GM21423 (cell line): ENCODE data around the gene TTLL5.

ENCODE experiments used
- ATAC-seq: cut with Tn5 transposase; IDR thresholded peaks from one replicate; pipeline ENCODE4 v1.9.1; 2021; ENCODE audit warnings: mild to moderate bottlenecking, moderate library complexity; ENCODE audit not compliant: unreplicated experiment

TTLL5 gene

GRCh38 chr14:75660630-75661498 is at the start of gene TTLL5, which contains the start of gene ERG28:
TTLL5 (plus strand) TSS chr14:75661246; CDS start chr14:75663150, 1,904 bp downstream.
ERG28 (minus strand) TSS chr14:75660876; CDS start chr14:75657502, 3,374 bp downstream.
- ATAC-seq: peak; percentile 97

- ATAC-seq: no peak
These were observed 48.9 kb upstream of the TTLL5 start for GRCh38 chr14:75612157-75612556.

GRCh38 chr14:75614179-75614578 is 46.9 kb upstream of the TTLL5 start:
- no peak for ATAC-seq

GRCh38 chr14:75615200-75615599 is 45.8 kb upstream of the TTLL5 start:
- no peak for ATAC-seq

- ATAC-seq: no peak
These were observed 41.5 kb upstream of the TTLL5 start for GRCh38 chr14:75619548-75619947.

- no peak for ATAC-seq
These were observed 36.0 kb upstream of the TTLL5 start for GRCh38 chr14:75625034-75625433.

GRCh38 chr14:75626396-75626795 is 34.6 kb upstream of the TTLL5 start:
- no peak for ATAC-seq

- no peak for ATAC-seq
These were observed 34.2 kb upstream of the TTLL5 start for GRCh38 chr14:75626863-75627262.

- ATAC-seq: no peak
These were observed 33.6 kb upstream of the TTLL5 start for GRCh38 chr14:75627406-75627805.

- no peak for ATAC-seq
These were observed 32.2 kb upstream of the TTLL5 start for GRCh38 chr14:75628816-75629215.

- no peak for ATAC-seq
These were observed 30.2 kb upstream of the TTLL5 start for GRCh38 chr14:75630695-75631452.

- ATAC-seq: no peak
These were observed 29.6 kb upstream of the TTLL5 start for GRCh38 chr14:75631453-75631831.

GRCh38 chr14:75634848-75635247 is 26.2 kb upstream of the TTLL5 start:
- no peak for ATAC-seq

- ATAC-seq: no peak
These were observed 24.9 kb upstream of the TTLL5 start for GRCh38 chr14:75636100-75636692.

- no peak for ATAC-seq
These were observed 20.2 kb upstream of the TTLL5 start for GRCh38 chr14:75640876-75641275.

- no peak for ATAC-seq
These were observed 17.1 kb upstream of the TTLL5 start for GRCh38 chr14:75643985-75644384.

GRCh38 chr14:75645056-75645455 is 16.0 kb upstream of the TTLL5 start:
- ATAC-seq: no peak

GRCh38 chr14:75646762-75647161 is 14.3 kb upstream of the TTLL5 start:
- ATAC-seq: no peak

- ATAC-seq: no peak
These were observed 13.4 kb upstream of the TTLL5 start for GRCh38 chr14:75647640-75648039.

- no peak for ATAC-seq
These were observed 12.8 kb upstream of the TTLL5 start for GRCh38 chr14:75648066-75648838.

- ATAC-seq: no peak
These were observed 11.7 kb upstream of the TTLL5 start for GRCh38 chr14:75649337-75649736.
